ENCODE data around the gene FKBP8. TPM values are rescaled to one million over a fixed set of nuclear protein-coding genes. Genes with fewer than 3 reads are reported as not detected.
A peak's percentile ranks its signal among the peaks of the same experiment; 100 is the strongest.

Gene FKBP8
- total RNA-seq, 1 donor from 2014 or later = 246 TPM

GRCh38 chr19:18543814-18544475, 572 bp upstream of the FKBP8 start:
- peaks cover 14% of the 10 kb centered on the region for H3K4me1 ChIP-seq (ENCODE audit: insufficient read depth, low read length)
- Mint-ChIP-seq H3K4me3 (ENCODE audit: unreplicated experiment) (peak overlapping the region; percentile 85), H3K4me1 (ENCODE audit: low read depth, unreplicated experiment) (no peaks in the 10 kb centered on the region), H3K9me3 (ENCODE audit: unreplicated experiment) (peaks cover 1% of the 10 kb centered on the region), H3K27me3 (ENCODE audit: low read depth, unreplicated experiment) (no peaks in the 10 kb centered on the region), H3K36me3 (ENCODE audit: low read depth, unreplicated experiment) (peaks cover 3% of the 10 kb centered on the region), H3K27ac (ENCODE audit: unreplicated experiment) (peak overlapping the region; percentile 86)
- no peak overlapping the region for H3K9ac ChIP-seq (ENCODE audit: low read length)
- H3K36me3 ChIP-seq (ENCODE audit: insufficient read depth, low read length) = peaks cover 9% of the 10 kb centered on the region
- no peaks in the 10 kb centered on the region for H3K27me3 ChIP-seq (ENCODE audit: insufficient read depth, low read length)
- H2AFZ ChIP-seq (ENCODE audit: low read depth, low read length) = peak overlapping the region; percentile 86
- H3K4me3 ChIP-seq (ENCODE audit: insufficient read depth, low read depth, low read length) = peak overlapping the region; percentile 61
- H4K20me1 ChIP-seq (ENCODE audit: insufficient read depth, low read length) = peaks cover 9% of the 10 kb centered on the region
- no peak for FAIRE-seq
- no peak overlapping the region for H3K27ac ChIP-seq (ENCODE audit: low read depth, low read length)
- peak overlapping the region; percentile 88 for H3K4me2 ChIP-seq (ENCODE audit: low read length)
- no peaks in the 10 kb centered on the region for H3K9me3 ChIP-seq (ENCODE audit: insufficient read depth, low read depth, low read length)
- TF ChIP-seq CTCF (IDR thresholded peaks at IDR 0.05; ENCODE audit: insufficient read depth, low read depth, low read length) = no peak
- no peak for TF ChIP-seq EZH2 (IDR thresholded peaks at IDR 0.05; ENCODE audit: insufficient read depth, low read length)
- H3K79me2 ChIP-seq (ENCODE audit: insufficient read depth, low read length) = peaks cover 16% of the 10 kb centered on the region
- peak; percentile 27 for DNase-seq (ENCODE audit: low read depth)

GRCh38 chr19:18541992-18542940, 1.1 kb downstream of the FKBP8 start:
- no peak overlapping the region for H3K27ac ChIP-seq (ENCODE audit: low read depth, low read length)
- peaks cover 16% of the 10 kb centered on the region for H3K79me2 ChIP-seq (ENCODE audit: insufficient read depth, low read length)
- no peaks in the 10 kb centered on the region for H3K4me1 Mint-ChIP-seq (ENCODE audit: low read depth, unreplicated experiment)
- H2AFZ ChIP-seq (ENCODE audit: low read depth, low read length) = no peak overlapping the region
- H4K20me1 ChIP-seq (ENCODE audit: insufficient read depth, low read length) = peaks cover 9% of the 10 kb centered on the region
- DNase-seq (ENCODE audit: low read depth) (no peak), FAIRE-seq (no peak)
- TF ChIP-seq EZH2 (IDR thresholded peaks at IDR 0.05; ENCODE audit: insufficient read depth, low read length) (no peak), CTCF (IDR thresholded peaks at IDR 0.05; ENCODE audit: insufficient read depth, low read depth, low read length) (no peak)
- H3K27me3 Mint-ChIP-seq (ENCODE audit: low read depth, unreplicated experiment) = no peaks in the 10 kb centered on the region
- no peaks in the 10 kb centered on the region for H3K9me3 Mint-ChIP-seq (ENCODE audit: unreplicated experiment)
- H3K4me3 ChIP-seq (ENCODE audit: insufficient read depth, low read depth, low read length) = peak overlapping the region; percentile 63
- peaks cover 9% of the 10 kb centered on the region for H3K36me3 ChIP-seq (ENCODE audit: insufficient read depth, low read length)
- H3K9me3 ChIP-seq (ENCODE audit: insufficient read depth, low read depth, low read length) = no peaks in the 10 kb centered on the region
- H3K4me3 Mint-ChIP-seq (ENCODE audit: unreplicated experiment) = peak overlapping the region; percentile 89
- peak overlapping the region; percentile 90 for H3K4me2 ChIP-seq (ENCODE audit: low read length)
- peaks cover 3% of the 10 kb centered on the region for H3K36me3 Mint-ChIP-seq (ENCODE audit: low read depth, unreplicated experiment)
- peak overlapping the region; percentile 58 for H3K27ac Mint-ChIP-seq (ENCODE audit: unreplicated experiment)
- no peaks in the 10 kb centered on the region for H3K27me3 ChIP-seq (ENCODE audit: insufficient read depth, low read length)
- peak overlapping the region; percentile 77 for H3K9ac ChIP-seq (ENCODE audit: low read length)
- H3K4me1 ChIP-seq (ENCODE audit: insufficient read depth, low read length) = peaks cover 14% of the 10 kb centered on the region
